OCI-LY1 (cell line): Measurements from ENCODE around the gene ZNF683.

ENCODE experiments used
- CTCF ChIP-seq: fragments of 200-600 bp; sonication (generic), shearing (Covaris generic); IDR thresholded peaks from 2 replicates; pipeline ENCODE4 v1.5.1; 2017; ENCODE audit warnings: mild to moderate bottlenecking, antibody characterized with exemption, low read length, moderate library complexity, mixed read lengths
- EZH2 ChIP-seq: fragments of 200-600 bp; sonication (generic), shearing (Covaris generic); IDR thresholded peaks from 2 replicates; pipeline ENCODE4 v1.8.0; 2017; ENCODE audit warnings: borderline replicate concordance, mixed run types, mild to moderate bottlenecking, antibody characterized with exemption, low read length, moderate library complexity, mixed read lengths

GRCh38 chr1:26351590-26352337 is 20.8 kb downstream of the ZNF683 start:
- TF ChIP-seq CTCF (no peak), EZH2 (no peak)
